Middle frontal gyrus (tissue), 1 donor: ENCODE measurements around the gene RIN2.
A peak's percentile ranks its signal among the peaks of the same experiment; 100 is the strongest.

Experiments
- DNase-seq: peaks from one replicate; pipeline ENCODE4 v3.0.0-alpha.2; 2015; ENCODE audit warnings: low spot score; ENCODE audit errors: extremely low spot score

Gene RIN2

GRCh38 chr20:19758133-19758500 lies at the start of gene RIN2:
Gene RIN2 (plus strand): TSS chr20:19758258. CDS start chr20:19889602, 131,344 bp downstream.
- no peak for DNase-seq

GRCh38 chr20:19709635-19710335 lies 48.3 kb upstream of the RIN2 start:
- no peak for DNase-seq

DNA sequence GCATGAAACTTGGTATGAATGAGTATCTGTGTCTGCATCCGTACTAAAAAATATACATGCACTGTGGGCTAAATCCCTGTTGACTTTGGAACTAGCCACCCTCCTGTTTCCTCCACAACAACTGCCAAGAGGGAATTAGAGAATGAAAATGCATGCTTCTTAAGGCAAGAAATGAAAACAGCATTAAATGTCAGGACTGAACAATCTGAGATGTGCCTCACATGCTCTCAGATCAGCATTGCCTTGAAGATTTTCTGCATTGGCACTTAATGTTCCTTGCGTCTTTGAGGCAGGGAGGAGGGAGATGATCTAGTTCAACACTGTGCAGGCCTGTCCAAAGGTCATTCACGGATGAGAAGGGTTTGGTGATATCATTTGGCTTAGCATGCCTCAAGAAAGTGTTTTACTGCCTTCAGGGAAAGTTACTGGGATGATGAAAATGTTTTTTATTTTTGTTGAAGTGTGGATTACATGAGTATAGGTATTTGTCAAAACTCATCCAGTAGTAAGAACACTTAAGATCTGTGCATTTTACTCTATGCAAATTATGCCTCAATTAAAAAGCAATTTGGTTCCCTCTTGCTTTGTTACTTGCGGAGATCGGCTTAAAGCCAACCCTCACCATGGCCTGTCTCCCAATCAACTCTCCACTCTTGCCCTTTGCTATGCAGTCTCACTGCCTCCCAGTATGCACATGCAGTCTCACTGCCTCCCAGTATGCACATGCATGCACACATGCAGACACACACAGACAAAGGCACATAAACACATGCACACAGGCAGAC lies 47.5 kb upstream of the RIN2 start:
- DNase-seq = no peak

- no peak for DNase-seq
These were observed 46.9 kb upstream of the RIN2 start for GRCh38 chr20:19711126-19711525.

- DNase-seq = no peak
These were observed 45.3 kb upstream of the RIN2 start for GRCh38 chr20:19712721-19713260.

DNA sequence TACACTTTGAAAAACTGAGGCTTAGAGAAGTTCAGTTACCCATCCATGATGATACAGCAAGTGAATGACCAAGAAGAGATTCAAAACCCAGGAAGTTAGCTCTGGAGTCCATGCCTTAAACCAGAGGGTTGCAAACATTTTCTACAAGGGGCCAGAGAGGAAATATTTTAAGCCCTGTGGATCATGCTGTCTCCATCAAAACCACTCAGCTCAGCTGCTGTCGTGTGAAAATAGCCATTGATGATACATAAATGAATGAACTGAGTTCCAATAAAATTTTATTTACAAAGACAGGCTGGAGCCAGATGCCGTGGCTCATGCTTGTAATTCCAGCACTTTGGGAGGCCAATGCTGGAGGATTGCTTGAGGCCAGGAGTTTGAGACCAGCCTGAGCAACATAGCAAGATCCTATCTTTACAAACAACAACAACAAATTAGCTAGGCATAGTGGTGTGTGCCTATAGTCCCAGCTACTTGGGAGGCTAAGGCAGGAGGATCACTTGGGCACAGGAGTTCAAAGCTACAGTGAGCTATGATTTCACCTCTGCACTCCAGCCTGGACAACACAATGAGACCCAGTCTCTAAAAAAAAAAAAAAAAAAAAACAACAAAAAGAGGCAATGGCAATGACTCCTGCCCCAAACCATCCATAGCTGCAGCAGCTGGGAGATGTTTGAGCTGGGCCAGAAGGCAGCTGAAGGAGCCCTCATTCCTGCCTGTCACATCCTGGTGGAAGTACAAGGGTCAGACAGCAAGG lies 44.1 kb upstream of the RIN2 start:
- DNase-seq = no peak

DNA sequence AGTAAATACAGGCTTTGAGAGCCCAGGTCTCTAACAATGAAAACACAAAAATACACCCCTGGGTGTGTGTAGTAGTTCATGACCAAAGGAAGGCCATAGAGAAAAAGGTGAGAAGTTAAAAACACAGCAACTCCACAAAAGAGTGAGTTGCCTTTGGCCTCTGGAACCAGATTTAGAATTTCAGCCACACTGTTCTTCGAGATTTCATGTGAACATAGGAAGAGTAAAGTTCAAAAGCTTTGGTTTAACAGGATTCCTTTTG lies 43.5 kb upstream of the RIN2 start:
- no peak for DNase-seq

DNA sequence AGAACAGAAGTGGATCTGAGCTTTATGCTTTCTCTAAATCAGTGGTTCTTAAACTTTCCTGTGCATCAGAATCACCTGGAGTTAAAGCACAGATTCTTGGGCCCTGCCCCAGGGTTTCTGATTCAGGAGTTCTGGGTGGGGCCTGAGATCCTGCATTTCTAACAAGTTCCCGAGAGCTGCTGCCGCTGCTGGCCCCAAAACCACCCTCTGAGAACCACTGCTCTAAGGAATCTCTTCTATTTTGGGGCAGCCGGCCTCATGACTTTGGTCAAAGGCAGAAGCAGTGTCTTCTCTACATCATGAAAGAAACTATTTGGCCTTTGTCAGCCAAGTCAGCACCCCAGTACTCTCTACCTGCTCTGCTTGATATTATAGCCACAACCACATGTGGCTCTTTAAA lies 42.1 kb upstream of the RIN2 start:
- no peak for DNase-seq

- DNase-seq = no peak
These were observed 39.2 kb upstream of the RIN2 start for GRCh38 chr20:19718880-19719279.

DNA sequence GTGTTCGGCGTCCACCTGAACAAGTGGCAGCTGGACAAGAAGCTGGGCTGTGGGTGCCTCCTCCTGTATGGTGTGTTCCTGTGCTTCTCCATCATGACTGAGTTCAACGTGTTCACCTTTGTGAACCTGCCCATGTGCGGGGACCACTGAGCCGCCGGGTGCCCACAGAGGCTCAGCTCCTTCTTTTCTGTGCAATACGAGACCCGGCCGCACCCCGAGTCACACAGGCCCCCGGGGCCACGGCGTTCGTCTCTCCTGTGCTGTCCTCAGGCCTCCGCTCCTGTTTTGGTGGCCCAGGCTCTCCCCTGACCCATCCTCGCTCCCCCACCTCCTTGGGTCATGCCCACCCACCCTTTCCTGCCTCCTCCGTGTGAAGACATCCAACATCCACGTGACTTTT lies 37.1 kb upstream of the RIN2 start:
- no peak for DNase-seq

- no peak for DNase-seq
These were observed 35.0 kb upstream of the RIN2 start for GRCh38 chr20:19723051-19723450.

DNA sequence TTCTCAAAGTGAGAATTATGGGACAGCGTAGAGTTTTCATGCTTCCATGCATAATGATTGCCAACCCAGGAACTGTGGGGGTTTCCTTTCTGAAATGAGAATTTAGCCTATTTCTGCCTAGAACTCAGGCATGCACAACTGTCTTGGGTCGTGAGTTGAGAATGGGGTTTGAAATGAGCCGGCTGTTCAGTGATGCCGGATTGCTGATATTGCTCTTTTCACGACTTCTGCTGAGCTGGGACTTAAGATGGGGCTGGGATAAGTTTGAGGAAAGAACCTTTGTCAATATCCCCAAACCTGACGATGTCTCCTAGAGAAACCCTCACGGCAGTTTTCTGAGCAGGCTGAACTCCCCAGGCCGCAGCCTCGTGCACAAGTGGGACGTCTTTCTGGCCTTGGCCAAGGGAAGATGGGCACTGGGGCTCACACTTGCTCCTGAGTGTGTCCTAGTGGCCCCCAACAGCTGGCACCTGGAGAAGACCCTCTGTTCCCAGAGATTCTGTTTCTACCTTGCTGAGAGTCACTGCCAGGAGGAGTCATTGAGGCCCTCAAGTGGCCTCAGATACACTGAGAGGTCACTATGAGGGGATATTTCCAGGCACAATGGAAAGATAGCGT lies 34.1 kb upstream of the RIN2 start:
- DNase-seq = no peak

GRCh38 chr20:19725373-19725772 lies 32.7 kb upstream of the RIN2 start:
- no peak for DNase-seq

DNA sequence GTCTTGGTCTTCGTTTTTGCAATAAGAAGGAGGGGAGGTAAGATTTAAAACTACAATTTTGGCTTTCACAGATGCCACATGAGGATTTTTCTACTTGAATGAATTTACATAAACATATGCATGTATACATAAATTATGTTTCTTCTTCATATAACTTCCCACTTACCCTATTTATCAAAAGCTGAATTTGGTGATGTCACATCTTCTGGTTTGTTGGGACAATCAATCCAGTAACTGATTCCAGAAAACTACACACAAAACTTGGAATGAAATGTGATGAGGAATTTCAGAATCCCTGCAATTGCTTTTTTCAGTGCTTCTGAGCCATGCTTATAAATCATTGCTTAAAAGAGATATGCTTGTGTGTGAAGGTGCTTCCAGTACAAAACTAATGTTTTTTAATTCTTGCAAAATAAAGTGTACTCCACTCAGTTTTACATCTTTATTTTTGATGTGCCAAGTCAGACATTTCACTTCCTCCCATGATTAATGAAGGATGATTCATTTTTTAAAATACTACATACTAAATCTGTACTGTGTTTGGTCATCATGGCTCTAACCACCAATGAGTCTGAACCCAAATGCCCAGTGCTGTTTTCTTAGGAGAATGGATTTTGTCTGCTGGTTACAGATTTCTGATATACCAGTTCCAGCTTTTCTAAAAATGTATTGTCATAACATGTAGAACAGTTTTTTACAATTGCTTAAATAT lies 32.1 kb upstream of the RIN2 start:
- DNase-seq = no peak

DNA sequence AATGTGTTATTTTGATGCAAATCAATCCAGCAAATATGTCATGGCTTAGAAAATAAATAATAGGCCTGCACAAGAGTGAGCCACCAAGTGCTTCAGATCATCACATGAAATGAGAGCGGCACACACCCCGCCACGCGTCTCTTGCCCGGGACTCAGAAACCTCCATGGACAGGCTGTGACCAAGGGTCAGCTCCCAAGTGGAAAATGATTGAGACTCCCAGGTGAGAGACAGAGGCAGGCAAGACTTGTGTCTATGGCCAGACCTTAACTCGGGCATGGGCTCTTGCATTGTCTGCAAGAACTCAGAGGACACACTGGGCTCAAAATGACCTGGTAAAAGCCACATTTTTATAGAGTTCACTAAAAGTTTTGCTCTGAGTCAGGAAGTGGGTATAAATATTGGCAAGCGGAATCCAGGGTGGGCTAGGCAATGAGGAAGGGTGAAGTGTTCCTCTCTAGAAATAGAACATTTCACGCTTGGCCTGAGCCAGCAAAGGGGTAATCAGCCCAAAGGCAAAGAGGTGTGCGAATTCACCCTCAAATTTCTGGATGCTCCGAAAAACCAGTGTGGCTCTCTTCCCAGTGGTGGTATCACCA lies 30.7 kb upstream of the RIN2 start:
- DNase-seq = no peak

- no peak for DNase-seq
These were observed 28.4 kb upstream of the RIN2 start for GRCh38 chr20:19729672-19730071.

GRCh38 chr20:19730706-19731105 lies 27.4 kb upstream of the RIN2 start:
- DNase-seq = no peak

- no peak for DNase-seq
These were observed 23.2 kb upstream of the RIN2 start for GRCh38 chr20:19734811-19735210.

DNA sequence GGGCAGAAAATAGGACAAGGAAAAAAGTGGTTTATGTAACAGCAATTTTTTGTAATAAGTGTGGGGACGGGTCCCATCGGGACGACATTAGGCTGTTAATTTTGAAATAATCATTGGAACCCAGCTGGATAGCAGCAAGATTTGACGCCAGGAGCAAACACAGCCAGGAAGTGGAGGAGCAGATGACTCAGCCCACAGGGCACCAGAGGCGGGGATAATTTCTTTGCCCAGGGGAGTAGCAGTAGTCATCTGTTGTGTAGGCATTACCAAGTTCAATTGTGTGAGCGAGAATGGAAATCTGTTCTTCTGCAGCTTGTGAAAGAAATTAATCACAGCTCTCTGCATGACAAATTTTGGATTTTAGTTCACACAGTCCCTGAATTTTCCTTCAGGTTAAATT lies 22.6 kb upstream of the RIN2 start:
- peak; percentile 17 for DNase-seq

DNA sequence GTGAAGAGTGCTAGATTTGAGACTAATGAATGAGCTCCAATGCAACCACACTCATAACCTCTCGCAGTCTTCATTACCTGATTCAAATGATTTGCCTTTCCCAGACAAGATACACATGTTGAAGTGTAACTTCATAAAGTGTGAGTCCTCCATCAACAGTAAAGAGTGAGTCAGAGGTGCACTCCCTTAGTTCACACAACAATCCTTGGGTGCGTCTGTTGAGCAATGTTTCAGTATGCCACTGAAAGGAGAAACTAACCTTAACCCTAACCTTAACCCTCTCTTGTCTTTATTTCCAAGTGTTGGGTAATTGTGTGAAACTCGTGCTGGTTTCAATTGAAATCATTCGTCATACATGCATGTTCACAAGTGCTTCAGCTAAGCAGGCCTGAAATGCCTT lies 21.0 kb upstream of the RIN2 start:
- no peak for DNase-seq

GRCh38 chr20:19738951-19739350 lies 19.1 kb upstream of the RIN2 start:
- no peak for DNase-seq
